Heart right ventricle (tissue), 16 donors: ENCODE measurements around the gene NEURL4. TPM values are rescaled to one million over a fixed set of nuclear protein-coding genes. Genes with fewer than 3 reads are reported as not detected.

Experiments used
- ATAC-seq, 8 donors: fragments of 200-7000 bp; cut with Tn5 transposase; one replicate each; pipeline ENCODE4 v1.9.1; 2020; ENCODE audit warnings: mild to moderate bottlenecking in 8 of 8, moderate library complexity in 8 of 8, moderate number of reproducible peaks in 1 of 8
- DNase-seq, 2 donors: peaks; one replicate each; pipeline ENCODE4 v3.0.0-alpha.2; 2020
- H3K27ac ChIP-seq, 10 donors: fragments of 200-600 bp; sonication (generic) in 2 of 10; one replicate each; pipeline versions ENCODE4 v1.5.0 to v1.8.0; 2020 to 2022; ENCODE audit warnings: mild to moderate bottlenecking in 3 of 10
- H3K27me3 ChIP-seq, 7 donors: fragments of 200-600 bp; one replicate each; pipeline ENCODE4 v1.8.0; 2021 to 2022; ENCODE audit warnings: mild to moderate bottlenecking in 2 of 7
- H3K36me3 ChIP-seq, 9 donors: fragments of 200-600 bp; sonication (generic) in 1 of 9; one replicate each; pipeline versions ENCODE4 v1.5.0 to v1.8.0; 2020 to 2022; ENCODE audit warnings: mild to moderate bottlenecking in 2 of 9
- H3K4me1 ChIP-seq, 9 donors: fragments of 200-600 bp; sonication (generic) in 1 of 9; one replicate each; pipeline versions ENCODE4 v1.5.0 to v1.8.0; 2020 to 2022; ENCODE audit warnings: mild to moderate bottlenecking in 4 of 9
- H3K4me3 ChIP-seq, 10 donors: fragments of 200-600 bp; sonication (generic) in 2 of 10; one replicate each; pipeline versions ENCODE4 v1.5.0 to v1.8.0; 2020 to 2022; ENCODE audit warnings: mild to moderate bottlenecking in 7 of 10, moderate library complexity in 2 of 10
- H3K9me3 ChIP-seq, 11 donors: fragments of 200-600 bp in 10 of 11; sonication (generic) in 2 of 11; one replicate each; pipeline versions ENCODE4 v1.5.0 to v1.8.0; 2013 to 2022; ENCODE audit warnings: mild to moderate bottlenecking in 2 of 11, control low read depth in 1 of 11, moderate library complexity in 1 of 11
- WGBS, 2 donors: extraction: QIAGEN DNeasy Blood & Tissue Kit; methylation state at CpG; one replicate each; pipeline ENCODE4 v1.1.7; 2013; ENCODE audit warnings: inconsistent platforms in 1 of 2; 5-methylcytosine and 5-hydroxymethylcytosine counted together
- intact Hi-C, 10 donors: fragments of 100-400 bp; cut with DNase I; formaldehyde crosslinking; loops; one replicate each; pipeline versions ENCODE4 v1.11.1 to v1.14.2; 2022
- polyA plus RNA-seq, 2 donors: library from polyadenylated mRNA; stranded (reverse); fragments of 200-250 nt; gene quantifications; one replicate each; pipeline ENCODE4 v1.2.3, GENCODE V29; 2013
- total RNA-seq, 10 donors: library from RNA; stranded (reverse); fragmentation: NEBNext Ultra II Directional in 3 of 10; extraction: Animal tissue kit (Norgen Biotek cat#: 25700) in 3 of 10; gene quantifications; one replicate each; pipeline versions ENCODE4 v1.2.1 to v1.2.4, GENCODE V29; 2021 to 2023
- TF ChIP-seq, protein P1 (sequence below), 9 donors: fragments of 200-600 bp; sonication (generic) in 2 of 9; IDR thresholded peaks; one replicate each; pipeline versions ENCODE4 v1.5.0 to v1.8.0; 2021 to 2022; ENCODE audit warnings: antibody characterized with exemption in 9 of 9, mild to moderate bottlenecking in 5 of 9, moderate library complexity in 1 of 9
- donor health status: Arrhythmogenic right ventricular cardiomyopathy.
- donor health status: ischemic (EF 13 %, LVEDD 7.1; RV severe dilation, severe dysfunction).
- donor health status: healthy with polysubstance abuse.
- donor health status: DM: no; HTN: yes; CAD: no.
- donor health status: DM: no; HTN: no; CAD: no.
- donor health status: ischemic (EF 25% LVEDD 6.9; RV normal size, moderate dysfunction).
- donor health status: ischemic (EF 25% LVEDD 5.7; RV mildly dilated, moderate dysfunction).
- donor health status: healthy.
- donor health status: DM: yes; HTN: yes; CAD: no.
- donor health status: Ischemic cardiomyopathy.
- donor health status: ischemic (EF 35%, LVEDD 5.7; RV mildly dilated, moderate dysfunction).
- donor health status: nonischemic (EF 11% LVEDD 7.7; RV severe dilation, severe dysfunction).
- donor health status: DM: yes; HTN: yes; CAD: no.
- donor health status: PGD.
- donor health status: ischemic (EF 29% LVEDD 5.4; RV normal size, mild dysfunction).
- donor health status: nonischemic (EF 23%, LVEDD 6.1; RV moderate dilation, normal function).

NEURL4 gene
- total and polyA plus RNA-seq, 12 donors: 21.7 to 55.5 (median 28.7) TPM

DNA sequence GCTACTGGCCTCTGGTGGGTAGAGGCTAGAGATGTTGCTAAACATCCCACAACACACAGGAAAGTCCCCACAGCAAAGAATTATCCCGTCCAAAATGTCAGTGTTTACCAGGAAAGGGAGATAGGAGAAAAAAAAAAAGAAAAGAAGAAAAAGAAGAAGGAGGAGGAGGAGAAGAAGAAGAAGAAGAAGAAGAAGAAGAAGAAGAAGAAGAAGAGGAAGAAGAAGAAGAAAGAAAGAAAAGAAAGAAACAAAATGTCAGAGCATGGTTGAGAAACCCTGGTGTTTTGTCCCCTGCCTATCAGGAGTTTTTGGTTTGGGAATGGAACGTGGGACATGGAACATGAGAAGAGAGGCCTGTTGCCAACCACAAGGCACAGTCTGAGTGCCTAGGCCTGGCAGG lies 28.2 kb upstream of the NEURL4 start:
- peaks cover 6 to 39% (median 27%) of the 10 kb centered on the region in 9 donors for H3K4me1 ChIP-seq
- H3K4me3 ChIP-seq: no peak overlapping the region
- H3K27ac ChIP-seq: no peak overlapping the region
- ATAC-seq (no peak), DNase-seq (no peak)
- no peaks in the 10 kb centered on the region for H3K36me3 ChIP-seq
- H3K9me3 ChIP-seq: no peaks in the 10 kb centered on the region
- intact Hi-C loops: loop anchor here in 8 of 10 donors (2.0 to 10.0 kb wide), 10 partner anchors 35 to 327 kb away; partner anchors contain the start of genes FGF11 (in 5 of the 8), SENP3 (in 4 of the 8), TMEM102 (in 4 of the 8) and PLSCR3 (in 2 of the 8)
- 54 to 62% methylated on average over 2 of the region's 2 CpGs for WGBS, 2 donors
- TF ChIP-seq, protein P1, sequence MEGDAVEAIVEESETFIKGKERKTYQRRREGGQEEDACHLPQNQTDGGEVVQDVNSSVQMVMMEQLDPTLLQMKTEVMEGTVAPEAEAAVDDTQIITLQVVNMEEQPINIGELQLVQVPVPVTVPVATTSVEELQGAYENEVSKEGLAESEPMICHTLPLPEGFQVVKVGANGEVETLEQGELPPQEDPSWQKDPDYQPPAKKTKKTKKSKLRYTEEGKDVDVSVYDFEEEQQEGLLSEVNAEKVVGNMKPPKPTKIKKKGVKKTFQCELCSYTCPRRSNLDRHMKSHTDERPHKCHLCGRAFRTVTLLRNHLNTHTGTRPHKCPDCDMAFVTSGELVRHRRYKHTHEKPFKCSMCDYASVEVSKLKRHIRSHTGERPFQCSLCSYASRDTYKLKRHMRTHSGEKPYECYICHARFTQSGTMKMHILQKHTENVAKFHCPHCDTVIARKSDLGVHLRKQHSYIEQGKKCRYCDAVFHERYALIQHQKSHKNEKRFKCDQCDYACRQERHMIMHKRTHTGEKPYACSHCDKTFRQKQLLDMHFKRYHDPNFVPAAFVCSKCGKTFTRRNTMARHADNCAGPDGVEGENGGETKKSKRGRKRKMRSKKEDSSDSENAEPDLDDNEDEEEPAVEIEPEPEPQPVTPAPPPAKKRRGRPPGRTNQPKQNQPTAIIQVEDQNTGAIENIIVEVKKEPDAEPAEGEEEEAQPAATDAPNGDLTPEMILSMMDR (IDR thresholded peaks at IDR 0.05): no peak
- no peaks in the 10 kb centered on the region for H3K27me3 ChIP-seq

DNA sequence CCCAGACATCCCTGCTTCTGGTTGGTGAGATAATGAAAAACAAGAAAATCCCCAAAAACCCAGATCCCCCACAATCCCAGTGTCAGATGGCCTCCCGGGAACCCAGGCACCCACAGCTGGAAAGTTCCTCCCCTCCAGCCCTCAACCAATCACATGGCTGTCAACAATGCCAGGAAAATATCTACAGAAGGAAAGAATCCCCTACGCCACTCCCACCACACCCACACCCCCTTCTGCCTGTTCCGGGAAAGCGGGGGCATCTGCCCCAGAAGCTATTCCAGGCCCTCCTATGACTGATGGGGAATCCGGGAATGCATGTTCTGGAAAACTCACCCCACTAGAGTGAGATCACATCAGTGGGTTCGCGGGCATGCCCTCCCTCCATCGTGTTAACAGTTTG lies 27.6 kb upstream of the NEURL4 start:
- H3K36me3 ChIP-seq: no peaks in the 10 kb centered on the region
- intact Hi-C loops: loop anchor here in 9 of 10 donors (1.0 to 10.0 kb wide), 11 partner anchors 36 to 328 kb away; partner anchors contain the start of genes FGF11 (in 5 of the 9), TMEM102 (in 5 of the 9), SENP3 (in 4 of the 9) and PLSCR3 (in 2 of the 9)
- TF ChIP-seq, protein P1 (IDR thresholded peaks at IDR 0.05): no peak
- H3K4me1 ChIP-seq: peaks cover 6 to 42% (median 29%) of the 10 kb centered on the region in 9 donors
- ATAC-seq (no peak), DNase-seq (no peak)
- WGBS, 2 donors: 53 to 71% methylated on average over 8 of the region's 8 CpGs
- no peak overlapping the region for H3K27ac ChIP-seq
- H3K4me3 ChIP-seq: no peak overlapping the region
- no peaks in the 10 kb centered on the region for H3K9me3 ChIP-seq
- H3K27me3 ChIP-seq: no peaks in the 10 kb centered on the region

DNA sequence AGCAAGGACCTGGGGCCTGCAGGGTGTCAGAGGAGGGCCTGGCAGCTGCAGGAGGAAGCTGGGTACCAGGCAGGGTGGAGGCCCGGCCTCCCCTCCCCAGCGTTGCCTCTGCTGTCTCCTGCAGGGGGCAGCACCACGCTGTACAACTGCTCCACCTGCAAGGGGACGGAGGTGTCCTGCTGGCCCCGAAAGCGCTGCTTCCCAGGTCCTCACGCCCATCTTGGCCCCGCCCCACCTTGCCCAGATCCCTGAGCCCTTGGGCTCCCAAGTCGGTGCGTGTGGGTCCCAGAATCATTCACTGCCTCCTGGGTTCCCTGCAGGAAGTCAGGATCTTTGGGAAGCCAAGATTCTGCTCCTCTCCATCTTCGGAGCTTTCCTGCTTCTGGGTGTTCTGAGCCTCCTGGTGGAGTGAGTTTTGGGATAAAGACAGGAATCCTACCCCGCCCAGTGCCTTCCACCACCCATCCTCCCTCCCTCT lies 27.0 kb upstream of the NEURL4 start:
- peak overlapping the region in 5 of 10 donors; percentile 4 to 34 (median 16) for H3K27ac ChIP-seq
- no peaks in the 10 kb centered on the region for H3K27me3 ChIP-seq
- no peaks in the 10 kb centered on the region for H3K9me3 ChIP-seq
- 13 to 14% methylated on average over 11 to 12 of the region's 12 CpGs for WGBS, 2 donors
- H3K4me1 ChIP-seq: peaks cover 6 to 42% (median 31%) of the 10 kb centered on the region in 9 donors
- TF ChIP-seq, protein P1 (IDR thresholded peaks at IDR 0.05): peak; percentile 64 to 92 (median 85)
- peak in 4 of 8 donors; percentile 22 to 39 (median 36) for ATAC-seq
- peak; percentile 77 to 84 for DNase-seq
- intact Hi-C loops: loop anchor here in 9 of 10 donors (1.0 to 10.0 kb wide), 11 partner anchors 36 to 329 kb away; partner anchors contain the start of genes FGF11 (in 5 of the 9), TMEM102 (in 5 of the 9), SENP3 (in 4 of the 9) and PLSCR3 (in 2 of the 9)
- peak overlapping the region in 1 of 10 donors; percentile 12 for H3K4me3 ChIP-seq
- H3K36me3 ChIP-seq: no peaks in the 10 kb centered on the region

DNA sequence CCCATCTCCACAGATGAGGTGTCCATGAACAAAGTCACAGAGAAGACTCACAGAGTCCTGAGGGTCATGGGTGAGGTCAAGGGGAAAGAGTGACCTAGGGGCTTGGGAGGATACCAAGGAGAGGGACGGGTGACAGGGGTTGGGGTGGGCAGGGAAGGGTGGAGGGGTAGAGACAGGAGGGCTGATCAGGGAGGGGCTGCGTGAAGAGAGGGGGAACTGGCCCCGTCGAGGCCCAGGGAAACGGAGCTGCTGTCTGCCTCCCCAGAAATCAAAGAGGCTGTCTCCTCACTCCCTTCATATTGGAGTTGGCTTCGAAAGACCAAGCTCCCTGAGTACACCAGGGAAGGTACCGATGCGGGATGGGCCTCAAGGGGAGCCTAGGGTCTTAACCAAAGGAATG lies 26.4 kb upstream of the NEURL4 start:
- Histone ChIP-seq H3K27ac (peak overlapping the region in 4 of 10 donors; percentile 16 to 36 (median 22)), H3K4me1 (peaks cover 6 to 47% (median 33%) of the 10 kb centered on the region in 9 donors), H3K4me3 (no peak overlapping the region), H3K9me3 (no peaks in the 10 kb centered on the region), H3K27me3 (no peaks in the 10 kb centered on the region), H3K36me3 (no peaks in the 10 kb centered on the region)
- intact Hi-C loops: loop anchor here in 7 of 10 donors (2.0 to 10.0 kb wide), 8 partner anchors 37 to 329 kb away; partner anchors contain the start of genes FGF11 (in 4 of the 7), TMEM102 (in 4 of the 7), SENP3 (in 3 of the 7) and PLSCR3 (in 2 of the 7)
- TF ChIP-seq, protein P1 (IDR thresholded peaks at IDR 0.05): no peak
- DNase-seq: no peak
- ATAC-seq: no peak
- WGBS, 2 donors: 78 to 81% methylated on average over 8 of the region's 8 CpGs
